ENCODE data around the gene UGT1A10.

DNA sequence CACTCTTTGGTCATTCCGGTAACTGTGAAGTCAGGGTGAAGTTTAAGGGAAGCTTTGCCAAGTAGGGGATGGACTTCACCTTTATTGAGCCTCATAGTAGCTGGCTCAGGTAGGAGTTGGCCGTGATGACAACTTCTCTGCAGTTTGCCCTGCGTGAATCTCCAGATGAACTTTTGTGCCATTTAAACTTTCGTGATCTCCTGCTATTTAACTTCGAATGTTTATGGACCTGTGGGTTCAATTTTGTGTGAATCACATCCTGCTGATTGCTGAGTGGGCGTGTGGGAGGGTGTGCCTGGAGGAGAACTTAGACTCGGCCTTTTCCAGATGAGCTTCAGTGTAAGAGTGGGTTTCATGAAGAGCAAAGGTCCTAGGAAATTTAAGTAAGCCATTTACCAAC is 128.0 kb downstream of the UGT1A10 start:
- no peak for TF ChIP-seq EZH2 (IDR thresholded peaks at IDR 0.05; ENCODE audit: borderline replicate concordance, low read depth, low read length, severe bottlenecking)
- TF ChIP-seq, protein P1, sequence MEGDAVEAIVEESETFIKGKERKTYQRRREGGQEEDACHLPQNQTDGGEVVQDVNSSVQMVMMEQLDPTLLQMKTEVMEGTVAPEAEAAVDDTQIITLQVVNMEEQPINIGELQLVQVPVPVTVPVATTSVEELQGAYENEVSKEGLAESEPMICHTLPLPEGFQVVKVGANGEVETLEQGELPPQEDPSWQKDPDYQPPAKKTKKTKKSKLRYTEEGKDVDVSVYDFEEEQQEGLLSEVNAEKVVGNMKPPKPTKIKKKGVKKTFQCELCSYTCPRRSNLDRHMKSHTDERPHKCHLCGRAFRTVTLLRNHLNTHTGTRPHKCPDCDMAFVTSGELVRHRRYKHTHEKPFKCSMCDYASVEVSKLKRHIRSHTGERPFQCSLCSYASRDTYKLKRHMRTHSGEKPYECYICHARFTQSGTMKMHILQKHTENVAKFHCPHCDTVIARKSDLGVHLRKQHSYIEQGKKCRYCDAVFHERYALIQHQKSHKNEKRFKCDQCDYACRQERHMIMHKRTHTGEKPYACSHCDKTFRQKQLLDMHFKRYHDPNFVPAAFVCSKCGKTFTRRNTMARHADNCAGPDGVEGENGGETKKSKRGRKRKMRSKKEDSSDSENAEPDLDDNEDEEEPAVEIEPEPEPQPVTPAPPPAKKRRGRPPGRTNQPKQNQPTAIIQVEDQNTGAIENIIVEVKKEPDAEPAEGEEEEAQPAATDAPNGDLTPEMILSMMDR (IDR thresholded peaks at IDR 0.05; ENCODE audit: borderline replicate concordance, extremely low read depth, low read length, poor library complexity, severe bottlenecking): no peak
